IPS-20b (cell line): ENCODE measurements around the gene IFI44.

ENCODE experiments used
- H3K27ac ChIP-seq: one replicate; pipeline ENCODE4 v1.5.1; 2013; ENCODE audit warnings: low read length
- H3K27me3 ChIP-seq: 2 replicates; pipeline ENCODE4 v1.6.1; 2013; ENCODE audit warnings: mild to moderate bottlenecking, low read length, inconsistent platforms; ENCODE audit not compliant: insufficient read depth
- H3K36me3 ChIP-seq: 2 replicates; pipeline ENCODE4 v1.6.1; 2013; ENCODE audit warnings: low read depth, mild to moderate bottlenecking, inconsistent platforms, low read length, moderate library complexity; ENCODE audit not compliant: insufficient read depth
- H3K4me1 ChIP-seq: 2 replicates; pipeline ENCODE4 v1.6.1; 2013; ENCODE audit warnings: mild to moderate bottlenecking, control low read depth, inconsistent platforms, low read length, moderate library complexity; ENCODE audit not compliant: insufficient read depth
- H3K4me3 ChIP-seq: 2 replicates; pipeline ENCODE4 v1.5.1; 2013; ENCODE audit warnings: mild to moderate bottlenecking, low read length, inconsistent platforms
- H3K9ac ChIP-seq: 2 replicates; pipeline ENCODE4 v1.6.1; 2013; ENCODE audit warnings: low read depth, mild to moderate bottlenecking, inconsistent platforms, low read length, moderate library complexity
- H3K9me3 ChIP-seq: 2 replicates; pipeline ENCODE4 v1.6.1; 2013; ENCODE audit warnings: mild to moderate bottlenecking, low read depth, low read length, inconsistent platforms; ENCODE audit not compliant: insufficient read depth

The IFI44 gene

GRCh38 chr1:78652019-78652560, 2.5 kb downstream of the IFI44 start:
- Histone ChIP-seq H3K27ac (no peak overlapping the region), H3K4me3 (no peak overlapping the region)

GRCh38 chr1:78658901-78659300, 9.3 kb downstream of the IFI44 start:
- Histone ChIP-seq H3K27ac (no peak overlapping the region), H3K36me3 (no peaks in the 10 kb centered on the region), H3K9ac (no peak overlapping the region), H3K4me1 (no peaks in the 10 kb centered on the region), H3K27me3 (peaks cover 31% of the 10 kb centered on the region), H3K9me3 (no peaks in the 10 kb centered on the region), H3K4me3 (no peak overlapping the region)

More at GRCh38 chr1:78652019-78652560, 2.5 kb downstream of the IFI44 start:
- H3K9me3 ChIP-seq = 0 out of 2 replicates have a peak, but pooled peaks cover 8% of the 10 kb centered on the region
- H3K4me1 ChIP-seq = no peaks in the 10 kb centered on the region
- no peak overlapping the region for H3K9ac ChIP-seq
- peaks cover 21% of the 10 kb centered on the region for H3K27me3 ChIP-seq
- no peaks in the 10 kb centered on the region for H3K36me3 ChIP-seq

GRCh38 chr1:78663923-78664322, 14.3 kb downstream of the IFI44 start:
- Histone ChIP-seq H3K27ac (no peak overlapping the region), H3K27me3 (peaks cover 4% of the 10 kb centered on the region; the same call in 1 of the 2 replicates), H3K36me3 (no peaks in the 10 kb centered on the region), H3K9ac (no peak overlapping the region), H3K4me1 (no peaks in the 10 kb centered on the region), H3K4me3 (no peak overlapping the region), H3K9me3 (no peaks in the 10 kb centered on the region)

- H3K27ac ChIP-seq = no peak overlapping the region
- no peak overlapping the region for H3K4me3 ChIP-seq
- H3K4me1 ChIP-seq = no peaks in the 10 kb centered on the region
- H3K9me3 ChIP-seq = no peaks in the 10 kb centered on the region
- no peaks in the 10 kb centered on the region for H3K36me3 ChIP-seq
- no peak overlapping the region for H3K9ac ChIP-seq
- H3K27me3 ChIP-seq = peaks cover 3% of the 10 kb centered on the region; the same call in 1 of the 2 replicates
Observed at GRCh38 chr1:78664763-78665162, 15.1 kb downstream of the IFI44 start.

- H3K27me3 ChIP-seq = no peaks in the 10 kb centered on the region
Observed at GRCh38 chr1:78665809-78666208, 16.2 kb downstream of the IFI44 start.

GRCh38 chr1:78667939-78668338, 18.3 kb downstream of the IFI44 start:
- Histone ChIP-seq H3K27ac (no peak overlapping the region), H3K4me1 (no peaks in the 10 kb centered on the region), H3K4me3 (no peak overlapping the region), H3K27me3 (no peaks in the 10 kb centered on the region), H3K9ac (no peak overlapping the region), H3K36me3 (no peaks in the 10 kb centered on the region), H3K9me3 (no peaks in the 10 kb centered on the region)

More at GRCh38 chr1:78665809-78666208, 16.2 kb downstream of the IFI44 start:
- no peak overlapping the region for H3K27ac ChIP-seq
- H3K9ac ChIP-seq = no peak overlapping the region
- H3K4me1 ChIP-seq = no peaks in the 10 kb centered on the region
- H3K36me3 ChIP-seq = no peaks in the 10 kb centered on the region
- H3K9me3 ChIP-seq = no peaks in the 10 kb centered on the region
- H3K4me3 ChIP-seq = no peak overlapping the region

- Histone ChIP-seq H3K9me3 (no peaks in the 10 kb centered on the region), H3K27me3 (no peaks in the 10 kb centered on the region; the same call in 1 of the 2 replicates), H3K4me3 (no peak overlapping the region), H3K36me3 (no peaks in the 10 kb centered on the region), H3K27ac (no peak overlapping the region), H3K9ac (no peak overlapping the region), H3K4me1 (no peaks in the 10 kb centered on the region)
Observed at GRCh38 chr1:78668427-78668826, 18.8 kb downstream of the IFI44 start.

GRCh38 chr1:78672428-78672827, 22.8 kb downstream of the IFI44 start:
- H3K9ac ChIP-seq = no peak overlapping the region

GRCh38 chr1:78673120-78673519, 23.5 kb downstream of the IFI44 start:
- Histone ChIP-seq H3K36me3 (no peaks in the 10 kb centered on the region), H3K27me3 (no peaks in the 10 kb centered on the region; the same call in 1 of the 2 replicates), H3K9ac (no peak overlapping the region), H3K4me1 (no peaks in the 10 kb centered on the region), H3K4me3 (no peak overlapping the region), H3K27ac (no peak overlapping the region), H3K9me3 (no peaks in the 10 kb centered on the region)

More at GRCh38 chr1:78672428-78672827, 22.8 kb downstream of the IFI44 start:
- no peaks in the 10 kb centered on the region for H3K4me1 ChIP-seq
- no peaks in the 10 kb centered on the region for H3K9me3 ChIP-seq
- no peaks in the 10 kb centered on the region for H3K36me3 ChIP-seq
- no peaks in the 10 kb centered on the region; the same call in 1 of the 2 replicates for H3K27me3 ChIP-seq
- no peak overlapping the region for H3K27ac ChIP-seq
- no peak overlapping the region for H3K4me3 ChIP-seq

GRCh38 chr1:78676347-78676982, 26.8 kb downstream of the IFI44 start:
- Histone ChIP-seq H3K27ac (no peak overlapping the region), H3K36me3 (no peaks in the 10 kb centered on the region), H3K4me1 (no peaks in the 10 kb centered on the region), H3K9ac (no peak overlapping the region), H3K9me3 (no peaks in the 10 kb centered on the region), H3K27me3 (no peaks in the 10 kb centered on the region; the same call in 1 of the 2 replicates), H3K4me3 (no peak overlapping the region)

GRCh38 chr1:78676993-78677392, 27.4 kb downstream of the IFI44 start:
- Histone ChIP-seq H3K4me1 (no peaks in the 10 kb centered on the region), H3K27ac (no peak overlapping the region), H3K9me3 (no peaks in the 10 kb centered on the region), H3K4me3 (no peak overlapping the region), H3K9ac (no peak overlapping the region), H3K36me3 (no peaks in the 10 kb centered on the region), H3K27me3 (no peaks in the 10 kb centered on the region; the same call in 1 of the 2 replicates)

GRCh38 chr1:78677788-78678187, 28.2 kb downstream of the IFI44 start:
- Histone ChIP-seq H3K4me1 (no peaks in the 10 kb centered on the region), H3K9ac (no peak overlapping the region), H3K9me3 (no peaks in the 10 kb centered on the region), H3K27me3 (no peaks in the 10 kb centered on the region; the same call in 1 of the 2 replicates), H3K36me3 (no peaks in the 10 kb centered on the region), H3K4me3 (no peak overlapping the region), H3K27ac (no peak overlapping the region)
